Calu3 (cell line): ENCODE measurements around the gene HECW1. TPM values are rescaled to one million over a fixed set of nuclear protein-coding genes. Genes with fewer than 3 reads are reported as not detected.

Experiments used
- BruUV-seq: library from RNA; stranded (reverse); fragments of 400-500 nt; replicated peaks from 2 replicates; lab custom pipeline; 2021; lab: Mats Ljungman, UMichigan
- CTCF ChIA-PET: fragments of 300-600 bp; sonication (Branson Sonifier 250); formaldehyde crosslinking; loops from one replicate; lab custom pipeline; 2022; ENCODE audit warnings: antibody characterized with exemption; lab: Charles Lee
- DNase-seq: peaks from one replicate; pipeline ENCODE4 v3.0.0; 2022
- H3K27ac Mint-ChIP-seq: one replicate; pipeline ENCODE4 v1.8.0; 2022; ENCODE audit warnings: mixed read lengths; ENCODE audit not compliant: unreplicated experiment
- H3K27me3 Mint-ChIP-seq: one replicate; pipeline ENCODE4 v1.8.0; 2022; ENCODE audit warnings: mixed read lengths; ENCODE audit not compliant: unreplicated experiment
- H3K36me3 Mint-ChIP-seq: one replicate; pipeline ENCODE4 v1.8.0; 2022; ENCODE audit warnings: mild to moderate bottlenecking, moderate library complexity, mixed read lengths; ENCODE audit not compliant: insufficient read depth, unreplicated experiment
- H3K4me1 Mint-ChIP-seq: one replicate; pipeline ENCODE4 v1.8.0; 2022; ENCODE audit warnings: mild to moderate bottlenecking, low read depth, mixed read lengths; ENCODE audit not compliant: unreplicated experiment
- H3K4me3 Mint-ChIP-seq: one replicate; pipeline ENCODE4 v1.8.0; 2022; ENCODE audit warnings: mild to moderate bottlenecking, low read depth, moderate library complexity, mixed read lengths; ENCODE audit not compliant: unreplicated experiment
- H3K9me3 Mint-ChIP-seq: one replicate; pipeline ENCODE4 v1.8.0; 2022; ENCODE audit warnings: low read depth, mixed read lengths; ENCODE audit not compliant: unreplicated experiment
- CTCF ChIP-seq: fragments of 200-600 bp; IDR thresholded peaks from one replicate; pipeline ENCODE4 v1.8.0; 2022; ENCODE audit warnings: antibody characterized with exemption; ENCODE audit not compliant: unreplicated experiment
- intact Hi-C: fragments of 100-400 bp; cut with micrococcal nuclease; formaldehyde crosslinking; loops from one replicate; pipeline ENCODE4 v1.10.0; 2022; ENCODE audit not compliant: unreplicated experiment
- total RNA-seq: library from RNA; stranded (reverse); gene quantifications from 2 replicates; pipeline ENCODE4 v1.2.3, GENCODE V29; 2022

Gene HECW1
- total RNA-seq, 1 experiment from 2014 or later: 0.33 TPM

- intact Hi-C loops: no loop called here
- Mint-ChIP-seq H3K4me3 (no peak overlapping the region), H3K4me1 (no peaks in the 10 kb centered on the region), H3K27me3 (peaks cover 31% of the 10 kb centered on the region), H3K27ac (no peak overlapping the region), H3K36me3 (no peaks in the 10 kb centered on the region), H3K9me3 (peaks cover 4% of the 10 kb centered on the region)
- DNase-seq: no peak
- CTCF ChIA-PET: interaction anchor here (0.6 to 0.9 kb wide), 2 partner anchors 93 to 232 kb away, joined by 3 to 4 read pairs; no protein-coding TSS in a partner anchor
- no peak for TF ChIP-seq CTCF
- BruUV-seq: no TSS peak
Measured at GRCh38 chr7:43384616-43385308, 272.3 kb downstream of the HECW1 start.

GRCh38 chr7:43385309-43385680 lies 272.8 kb downstream of the HECW1 start:
- H3K27me3 Mint-ChIP-seq: peaks cover 26% of the 10 kb centered on the region
- no peak overlapping the region for H3K4me3 Mint-ChIP-seq
- BruUV-seq: no TSS peak
- no peaks in the 10 kb centered on the region for H3K4me1 Mint-ChIP-seq
- H3K36me3 Mint-ChIP-seq: no peaks in the 10 kb centered on the region
- H3K27ac Mint-ChIP-seq: no peak overlapping the region
- intact Hi-C loops: no loop called here
- no peak for DNase-seq
- TF ChIP-seq CTCF: no peak
- CTCF ChIA-PET: interaction anchor here (0.6 to 0.7 kb wide), 2 partner anchors 55 to 233 kb away, joined by 3 to 4 read pairs; no protein-coding TSS in a partner anchor
- peaks cover 4% of the 10 kb centered on the region for H3K9me3 Mint-ChIP-seq

- no peak overlapping the region for H3K4me3 Mint-ChIP-seq
- no peak for DNase-seq
- CTCF ChIA-PET: interaction anchor here (0.7 kb wide), 1 partner anchor 54 kb away, joined by 3 read pairs; no protein-coding TSS in a partner anchor
- no peak overlapping the region for H3K27ac Mint-ChIP-seq
- no peaks in the 10 kb centered on the region for H3K36me3 Mint-ChIP-seq
- no peak for TF ChIP-seq CTCF
- H3K9me3 Mint-ChIP-seq: peaks cover 4% of the 10 kb centered on the region
- H3K27me3 Mint-ChIP-seq: peaks cover 26% of the 10 kb centered on the region
- intact Hi-C loops: no loop called here
- H3K4me1 Mint-ChIP-seq: no peaks in the 10 kb centered on the region
- BruUV-seq: no TSS peak
Measured at GRCh38 chr7:43385856-43386255, 273.4 kb downstream of the HECW1 start.

GRCh38 chr7:43387932-43388331 lies 275.5 kb downstream of the HECW1 start:
- Mint-ChIP-seq H3K27me3 (peaks cover 26% of the 10 kb centered on the region), H3K27ac (no peak overlapping the region), H3K4me3 (no peak overlapping the region), H3K4me1 (no peaks in the 10 kb centered on the region), H3K36me3 (no peaks in the 10 kb centered on the region), H3K9me3 (peaks cover 4% of the 10 kb centered on the region)
- intact Hi-C loops: no loop called here
- no peak for DNase-seq
- TF ChIP-seq CTCF: no peak
- CTCF ChIA-PET: no interaction called here
- BruUV-seq: no TSS peak
